Psoas muscle (tissue), 8 donors: Measurements from ENCODE around the gene C2. TPM values are rescaled to one million over a fixed set of nuclear protein-coding genes. Genes with fewer than 3 reads are reported as not detected.

ENCODE experiments used
- ATAC-seq, 4 donors: fragments of 200-7000 bp; cut with Tn5 transposase; one replicate each; pipeline ENCODE4 v1.9.1; 2020; ENCODE audit warnings: moderate library complexity in 3 of 4, mild to moderate bottlenecking in 2 of 4
- DNase-seq, 2 donors: peaks; one replicate each; pipeline ENCODE4 v3.0.0-alpha.2; 2020
- H3K27ac ChIP-seq: fragments of 200-600 bp; one replicate; pipeline ENCODE4 v1.8.0; 2022
- H3K27me3 ChIP-seq, 3 donors: fragments of 200-600 bp in 1 of 3; one replicate each; pipeline versions ENCODE4 v1.6.1 to v1.8.0; 2013 to 2022; ENCODE audit warnings: low read length in 2 of 3, mild to moderate bottlenecking in 2 of 3, moderate library complexity in 1 of 3; ENCODE audit not compliant: insufficient read depth in 3 of 3
- H3K36me3 ChIP-seq, 2 donors: fragments of 200-600 bp in 1 of 2; one replicate each; pipeline versions ENCODE4 v1.6.1 to v1.8.0; 2013 to 2022; ENCODE audit warnings: low read depth in 1 of 2, mild to moderate bottlenecking in 1 of 2, moderate library complexity in 1 of 2; ENCODE audit not compliant: insufficient read depth in 1 of 2
- H3K4me1 ChIP-seq: fragments of 200-600 bp; one replicate; pipeline ENCODE4 v1.8.0; 2022
- H3K4me3 ChIP-seq: fragments of 200-600 bp; one replicate; pipeline ENCODE4 v1.8.0; 2022; ENCODE audit warnings: mild to moderate bottlenecking
- H3K9me3 ChIP-seq: fragments of 200-600 bp; one replicate; pipeline ENCODE4 v1.8.0; 2022
- CTCF ChIP-seq: fragments of 200-600 bp; IDR thresholded peaks from one replicate; pipeline ENCODE4 v1.8.0; 2022; ENCODE audit warnings: antibody characterized with exemption
- WGBS, 3 donors: extraction: QIAGEN DNeasy Blood & Tissue Kit; methylation state at CpG; one replicate each; pipeline versions ENCODE4 v1.1.6 to v1.1.7; 2013; 5-methylcytosine and 5-hydroxymethylcytosine counted together
- intact Hi-C, 2 donors: fragments of 100-400 bp; cut with DNase I; formaldehyde crosslinking; loops; one replicate each; pipeline versions ENCODE4 v1.11.0 to v1.14.2; 2022
- polyA plus RNA-seq, 3 donors: library from polyadenylated mRNA; stranded (reverse); fragments of 200-250 nt; gene quantifications; one replicate each; pipeline ENCODE4 v1.2.3, GENCODE V29; 2013
- total RNA-seq, 4 donors: library from RNA; stranded (reverse); fragmentation: NEBNext Ultra II Directional in 2 of 4; extraction: Animal tissue kit (Norgen Biotek cat#: 25700) in 2 of 4; gene quantifications; one replicate each; pipeline versions ENCODE4 v1.2.1 to v1.2.4, GENCODE V29; 2021 to 2023
- donor health status: healthy with polysubstance abuse.
- donor health status: DM: no; HTN: no; CAD: no; lungs with moderate emphysema.
- donor health status: Bipolar disorder and iron deficiency.
- donor health status: healthy.
- donor health status: DM: yes; HTN: yes; CAD: no.
- donor health status: DM: no; HTN: no; CAD: no.
- donor health status: DM: no; HTN: no; CAD: no.
- donor health status: DM: yes; HTN: yes; CAD: no.

C2 gene
- total and polyA plus RNA-seq, 7 donors: 0.77 to 5.5 (median 1.5) TPM

GRCh38 chr6:31918069-31918720 is 9.3 kb upstream of the C2 start:
- no peak overlapping the region for H3K27ac ChIP-seq
- peaks cover 0 to 3% (median 0%) of the 10 kb centered on the region in 3 donors for H3K27me3 ChIP-seq
- H3K4me1 ChIP-seq: no peaks in the 10 kb centered on the region
- no peak overlapping the region for H3K4me3 ChIP-seq
- ATAC-seq: no peak
- no peaks in the 10 kb centered on the region for H3K9me3 ChIP-seq
- TF ChIP-seq CTCF: no peak
- intact Hi-C loops: no loop called here
- H3K36me3 ChIP-seq: no peaks in the 10 kb centered on the region
- WGBS, 3 donors: 74 to 83% (median 82%) methylated on average over 8 of the region's 8 CpGs
- DNase-seq: no peak

GRCh38 chr6:31919624-31920303 is 7.8 kb upstream of the C2 start:
- Histone ChIP-seq H3K27ac (no peak overlapping the region), H3K27me3 (peaks cover 0 to 3% (median 0%) of the 10 kb centered on the region in 3 donors), H3K36me3 (no peaks in the 10 kb centered on the region), H3K9me3 (no peaks in the 10 kb centered on the region), H3K4me1 (no peaks in the 10 kb centered on the region), H3K4me3 (no peak overlapping the region)
- no peak for ATAC-seq
- intact Hi-C loops: no loop called here
- TF ChIP-seq CTCF: no peak
- WGBS, 3 donors: 79 to 86% (median 80%) methylated on average over 6 of the region's 6 CpGs
- DNase-seq: no peak

GRCh38 chr6:31920811-31921210 is 6.7 kb upstream of the C2 start:
- intact Hi-C loops: no loop called here
- DNase-seq: no peak
- WGBS, 3 donors: 76 to 80% (median 77%) methylated on average over 2 of the region's 2 CpGs
- Histone ChIP-seq H3K4me1 (no peaks in the 10 kb centered on the region), H3K27ac (no peak overlapping the region), H3K4me3 (no peak overlapping the region), H3K9me3 (no peaks in the 10 kb centered on the region), H3K27me3 (peaks cover 0 to 2% (median 0%) of the 10 kb centered on the region in 3 donors), H3K36me3 (no peaks in the 10 kb centered on the region)
- TF ChIP-seq CTCF: no peak
- ATAC-seq: no peak

GRCh38 chr6:31922942-31923341 is 4.6 kb upstream of the C2 start:
- 9 to 13% (median 12%) methylated on average over 5 of the region's 5 CpGs for WGBS, 3 donors
- ATAC-seq (no peak), DNase-seq (no peak)
- Histone ChIP-seq H3K27ac (no peak overlapping the region), H3K36me3 (no peaks in the 10 kb centered on the region), H3K9me3 (no peaks in the 10 kb centered on the region), H3K4me3 (no peak overlapping the region), H3K27me3 (no peaks in the 10 kb centered on the region), H3K4me1 (no peaks in the 10 kb centered on the region)
- intact Hi-C loops: no loop called here
- no peak for TF ChIP-seq CTCF
